ENCODE results near the gene NSF. TPM values are rescaled to one million over a fixed set of nuclear protein-coding genes. Genes with fewer than 3 reads are reported as not detected.
"Not testable (repeated sequence)": the region's sequence is repeated elsewhere in the genome, so short reads cannot be mapped to it uniquely, and the experiment has no call there.

Gene NSF
- total RNA-seq, 2 donors from 2014 or later: 24.1 to 94.1 TPM

GRCh38 chr17:46773676-46774075 lies 183.2 kb downstream of the NSF start:
- ATAC-seq: no peak
- H3K9me3 Mint-ChIP-seq: no peaks in the 10 kb centered on the region
- DNase-seq (ENCODE audit: low spot score in 2 of 2): no peak
- no peaks in the 10 kb centered on the region for H3K36me3 Mint-ChIP-seq
- no peak overlapping the region for H3K27ac Mint-ChIP-seq

GRCh38 chr17:46774108-46774737 lies 183.8 kb downstream of the NSF start:
- no peaks in the 10 kb centered on the region for H3K9me3 Mint-ChIP-seq
- H3K27ac Mint-ChIP-seq: no peak overlapping the region
- H3K36me3 Mint-ChIP-seq: no peaks in the 10 kb centered on the region
- ATAC-seq (no peak), DNase-seq (ENCODE audit: low spot score in 2 of 2) (no peak)

GRCh38 chr17:46776298-46777005 lies 186.0 kb downstream of the NSF start:
- H3K36me3 Mint-ChIP-seq: no peaks in the 10 kb centered on the region

GRCh38 chr17:46777943-46778915 lies 187.8 kb downstream of the NSF start:
- H3K9me3 Mint-ChIP-seq: no peaks in the 10 kb centered on the region
- H3K36me3 Mint-ChIP-seq: no peaks in the 10 kb centered on the region
- no peak overlapping the region for H3K27ac Mint-ChIP-seq
- DNase-seq (ENCODE audit: low spot score in 2 of 2) (no peak), ATAC-seq (no peak)

More at GRCh38 chr17:46776298-46777005, 186.0 kb downstream of the NSF start:
- ATAC-seq: no peak
- H3K9me3 Mint-ChIP-seq: no peaks in the 10 kb centered on the region
- DNase-seq (ENCODE audit: low spot score in 2 of 2): no peak
- H3K27ac Mint-ChIP-seq: no peak overlapping the region

GRCh38 chr17:46780003-46780373 lies 189.5 kb downstream of the NSF start:
- DNase-seq (ENCODE audit: low spot score in 2 of 2) (no peak), ATAC-seq (no peak)
- no peaks in the 10 kb centered on the region for H3K9me3 Mint-ChIP-seq
- no peaks in the 10 kb centered on the region for H3K36me3 Mint-ChIP-seq
- no peak overlapping the region for H3K27ac Mint-ChIP-seq

GRCh38 chr17:46782250-46782953 lies 191.9 kb downstream of the NSF start:
- ATAC-seq (peak; percentile 68 to 80), DNase-seq (ENCODE audit: low spot score in 2 of 2) (no peak)
- H3K36me3 Mint-ChIP-seq: no peaks in the 10 kb centered on the region
- H3K27ac Mint-ChIP-seq: no peak overlapping the region
- no peaks in the 10 kb centered on the region for H3K9me3 Mint-ChIP-seq

GRCh38 chr17:46783031-46783593 lies 192.6 kb downstream of the NSF start:
- H3K27ac Mint-ChIP-seq: no peak overlapping the region
- no peak for DNase-seq (ENCODE audit: low spot score in 2 of 2)
- no peaks in the 10 kb centered on the region for H3K36me3 Mint-ChIP-seq
- H3K9me3 Mint-ChIP-seq: no peaks in the 10 kb centered on the region
- ATAC-seq: no peak

GRCh38 chr17:46785696-46786095 lies 195.2 kb downstream of the NSF start:
- no peaks in the 10 kb centered on the region for H3K36me3 Mint-ChIP-seq
- no peak for ATAC-seq
- no peak for DNase-seq (ENCODE audit: low spot score in 2 of 2)
- H3K9me3 Mint-ChIP-seq: no peaks in the 10 kb centered on the region
- H3K27ac Mint-ChIP-seq: no peak overlapping the region

- DNase-seq (ENCODE audit: low spot score in 2 of 2) (no peak), ATAC-seq (no peak)
- H3K9me3 Mint-ChIP-seq: no peaks in the 10 kb centered on the region
- H3K36me3 Mint-ChIP-seq: no peaks in the 10 kb centered on the region
- no peak overlapping the region for H3K27ac Mint-ChIP-seq
Measured at GRCh38 chr17:46787478-46787877, 197.0 kb downstream of the NSF start.

- DNase-seq (ENCODE audit: low spot score in 2 of 2) (no peak), ATAC-seq (no peak)
- no peaks in the 10 kb centered on the region for H3K36me3 Mint-ChIP-seq
- no peak overlapping the region for H3K27ac Mint-ChIP-seq
- H3K9me3 Mint-ChIP-seq: no peaks in the 10 kb centered on the region
Measured at GRCh38 chr17:46788300-46788699, 197.8 kb downstream of the NSF start.

GRCh38 chr17:46788796-46789195 lies 198.3 kb downstream of the NSF start:
- H3K9me3 Mint-ChIP-seq: no peaks in the 10 kb centered on the region
- DNase-seq (ENCODE audit: low spot score in 2 of 2) (no peak), ATAC-seq (no peak)
- no peak overlapping the region for H3K27ac Mint-ChIP-seq
- H3K36me3 Mint-ChIP-seq: no peaks in the 10 kb centered on the region

- no peak for ATAC-seq
- Mint-ChIP-seq H3K27ac (no peak overlapping the region), H3K9me3 (no peaks in the 10 kb centered on the region), H3K36me3 (no peaks in the 10 kb centered on the region)
- no peak for DNase-seq (ENCODE audit: low spot score in 2 of 2)
Measured at GRCh38 chr17:46789610-46790009, 199.1 kb downstream of the NSF start.

- H3K27ac Mint-ChIP-seq: no peak overlapping the region
- no peak for ATAC-seq
Measured at GRCh38 chr17:46790216-46790615, 199.7 kb downstream of the NSF start.

GRCh38 chr17:46791531-46791930 lies 201.1 kb downstream of the NSF start:
- Mint-ChIP-seq H3K36me3 (no peaks in the 10 kb centered on the region), H3K9me3 (no peaks in the 10 kb centered on the region), H3K27ac (no peak overlapping the region)
- ATAC-seq: no peak
- DNase-seq (ENCODE audit: low spot score in 2 of 2): no peak

More at GRCh38 chr17:46790216-46790615, 199.7 kb downstream of the NSF start:
- DNase-seq (ENCODE audit: low spot score in 2 of 2): no peak
- Mint-ChIP-seq H3K36me3 (no peaks in the 10 kb centered on the region), H3K9me3 (no peaks in the 10 kb centered on the region)

- Mint-ChIP-seq H3K27ac (no peak overlapping the region), H3K9me3 (no peaks in the 10 kb centered on the region), H3K36me3 (no peaks in the 10 kb centered on the region)
- no peak for DNase-seq (ENCODE audit: low spot score in 2 of 2)
- no peak for ATAC-seq
Measured at GRCh38 chr17:46792071-46792470, 201.6 kb downstream of the NSF start.

GRCh38 chr17:46793023-46793422 lies 202.6 kb downstream of the NSF start:
- ATAC-seq; H3K27ac Mint-ChIP-seq; DNase-seq (ENCODE audit: low spot score in 2 of 2); H3K36me3 Mint-ChIP-seq; H3K9me3 Mint-ChIP-seq: not testable (repeated sequence)

All from activated naive CD4-positive, alpha-beta T cell treated with anti-CD3 and anti-CD28 coated beads, Interleukin-2, amount 50 U/mL, for 72 hours (primary cell).